ENCODE measurements around the gene MGAT5B.

Gene MGAT5B

DNA sequence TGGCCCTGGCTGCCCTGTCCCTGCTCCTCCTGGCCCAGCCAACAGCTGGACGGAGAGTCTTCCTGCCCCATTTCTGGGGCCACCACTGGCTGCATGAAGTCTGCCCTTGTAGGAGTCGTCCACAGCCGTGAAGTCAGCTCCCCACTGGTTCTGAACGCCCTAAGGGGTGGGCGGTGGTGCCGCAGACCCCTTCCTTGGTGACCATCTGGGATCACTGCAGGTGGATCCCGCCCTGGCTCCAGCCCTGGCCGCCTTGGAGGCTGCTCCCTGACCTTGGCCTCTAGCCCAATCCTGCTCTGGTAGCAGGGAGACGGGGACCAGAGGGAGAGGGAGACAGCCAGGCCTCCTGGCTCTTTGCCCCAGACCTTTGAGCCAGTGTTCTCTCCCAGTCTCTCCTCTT lies 35.4 kb downstream of the MGAT5B start:
- H3K9ac ChIP-seq (ENCODE audit: low read length in 2 of 2), result no peak overlapping the region
- H3K9me3 ChIP-seq (ENCODE audit: control insufficient read depth in 2 of 2, low read length in 2 of 2), result peaks cover 0 to 4% of the 10 kb centered on the region in 2 donors
- no peaks in the 10 kb centered on the region for H3K36me3 ChIP-seq (ENCODE audit: control insufficient read depth in 2 of 2, insufficient read depth in 2 of 2, low read length in 2 of 2)
- no peaks in the 10 kb centered on the region for H3K4me1 ChIP-seq (ENCODE audit: control insufficient read depth, insufficient read depth, low read length)
- H3K27me3 ChIP-seq (ENCODE audit: control insufficient read depth in 1 of 2, insufficient read depth in 2 of 2, low read length in 2 of 2), result peaks cover 3 to 4% of the 10 kb centered on the region in 2 donors
- no peak overlapping the region for H3K27ac ChIP-seq (ENCODE audit: low read length)
- H3K4me3 ChIP-seq (ENCODE audit: low read length in 2 of 2), result no peak overlapping the region

DNA sequence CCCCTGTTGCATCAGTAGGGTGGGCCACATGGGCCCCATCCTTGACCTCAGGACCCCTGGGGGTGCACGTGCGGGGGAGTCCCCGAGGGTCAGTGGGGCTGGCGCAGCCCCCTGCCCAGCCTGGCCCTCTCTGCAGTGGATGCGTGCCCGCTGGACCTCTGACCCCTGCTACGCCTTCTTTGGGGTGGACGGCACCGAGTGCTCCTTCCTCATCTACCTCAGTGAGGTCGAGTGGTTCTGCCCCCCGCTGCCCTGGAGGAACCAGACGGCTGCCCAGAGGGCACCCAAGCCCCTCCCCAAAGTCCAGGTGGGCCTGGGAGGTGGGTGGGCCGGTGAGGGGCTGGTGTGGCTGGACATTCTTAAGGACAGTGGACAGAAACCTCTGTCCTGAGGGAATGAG lies 35.9 kb downstream of the MGAT5B start:
- no peak overlapping the region for H3K9ac ChIP-seq (ENCODE audit: low read length in 2 of 2)
- H3K4me1 ChIP-seq (ENCODE audit: control insufficient read depth, insufficient read depth, low read length), result no peaks in the 10 kb centered on the region
- no peak overlapping the region for H3K4me3 ChIP-seq (ENCODE audit: low read length in 2 of 2)
- no peaks in the 10 kb centered on the region for H3K36me3 ChIP-seq (ENCODE audit: control insufficient read depth in 2 of 2, insufficient read depth in 2 of 2, low read length in 2 of 2)
- H3K27me3 ChIP-seq (ENCODE audit: control insufficient read depth in 1 of 2, insufficient read depth in 2 of 2, low read length in 2 of 2), result peaks cover 3 to 4% of the 10 kb centered on the region in 2 donors
- H3K9me3 ChIP-seq (ENCODE audit: control insufficient read depth in 2 of 2, low read length in 2 of 2), result peaks cover 0 to 4% of the 10 kb centered on the region in 2 donors
- no peak overlapping the region for H3K27ac ChIP-seq (ENCODE audit: low read length)

DNA sequence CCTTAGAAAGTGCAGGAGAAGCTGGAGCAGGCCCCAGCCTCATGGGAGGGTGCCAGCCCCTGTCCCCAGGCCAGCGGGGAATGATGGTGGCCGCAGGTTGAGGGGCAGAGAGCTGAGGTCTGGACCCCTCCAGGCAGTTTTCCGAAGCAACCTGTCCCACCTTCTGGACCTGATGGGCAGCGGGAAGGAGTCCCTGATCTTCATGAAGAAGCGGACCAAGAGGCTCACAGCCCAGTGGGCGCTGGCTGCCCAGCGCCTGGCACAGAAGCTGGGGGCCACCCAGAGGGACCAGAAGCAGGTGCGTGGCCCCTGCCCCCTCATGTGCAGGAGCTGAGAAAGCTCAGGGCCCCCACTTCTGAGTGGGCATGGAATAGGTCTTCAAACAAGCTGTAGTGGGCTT lies 36.8 kb downstream of the MGAT5B start:
- H3K9me3 ChIP-seq (ENCODE audit: control insufficient read depth in 2 of 2, low read length in 2 of 2), result peaks cover 0 to 4% of the 10 kb centered on the region in 2 donors
- H3K9ac ChIP-seq (ENCODE audit: low read length in 2 of 2), result no peak overlapping the region
- H3K27me3 ChIP-seq (ENCODE audit: control insufficient read depth in 1 of 2, insufficient read depth in 2 of 2, low read length in 2 of 2), result peaks cover 4 to 8% of the 10 kb centered on the region in 2 donors
- H3K4me1 ChIP-seq (ENCODE audit: control insufficient read depth, insufficient read depth, low read length), result no peaks in the 10 kb centered on the region
- no peak overlapping the region for H3K4me3 ChIP-seq (ENCODE audit: low read length in 2 of 2)
- H3K27ac ChIP-seq (ENCODE audit: low read length), result no peak overlapping the region
- no peaks in the 10 kb centered on the region for H3K36me3 ChIP-seq (ENCODE audit: control insufficient read depth in 2 of 2, insufficient read depth in 2 of 2, low read length in 2 of 2)

DNA sequence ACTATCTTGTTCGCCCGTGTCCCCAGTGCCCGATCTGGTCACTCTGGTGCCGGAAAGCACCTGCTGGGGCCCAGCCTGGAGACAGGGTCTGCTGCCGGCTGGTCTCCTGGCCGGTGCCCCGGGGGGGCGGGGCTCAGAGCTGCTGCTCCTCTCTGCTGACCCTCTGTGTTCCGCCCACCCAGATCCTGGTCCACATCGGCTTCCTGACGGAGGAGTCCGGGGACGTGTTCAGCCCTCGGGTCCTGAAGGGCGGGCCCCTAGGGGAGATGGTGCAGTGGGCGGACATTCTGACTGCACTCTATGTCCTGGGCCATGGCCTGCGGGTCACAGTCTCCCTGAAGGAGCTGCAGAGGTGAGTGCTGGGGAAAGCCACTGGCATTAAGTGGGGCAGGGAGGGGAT lies 37.6 kb downstream of the MGAT5B start:
- H3K4me1 ChIP-seq (ENCODE audit: control insufficient read depth, insufficient read depth, low read length), result no peaks in the 10 kb centered on the region
- peaks cover 0 to 4% of the 10 kb centered on the region in 2 donors for H3K9me3 ChIP-seq (ENCODE audit: control insufficient read depth in 2 of 2, low read length in 2 of 2)
- no peak overlapping the region for H3K4me3 ChIP-seq (ENCODE audit: low read length in 2 of 2)
- H3K27ac ChIP-seq (ENCODE audit: low read length), result no peak overlapping the region
- no peak overlapping the region for H3K9ac ChIP-seq (ENCODE audit: low read length in 2 of 2)
- H3K27me3 ChIP-seq (ENCODE audit: control insufficient read depth in 1 of 2, insufficient read depth in 2 of 2, low read length in 2 of 2), result peaks cover 4 to 13% of the 10 kb centered on the region in 2 donors
- no peaks in the 10 kb centered on the region for H3K36me3 ChIP-seq (ENCODE audit: control insufficient read depth in 2 of 2, insufficient read depth in 2 of 2, low read length in 2 of 2)

DNA sequence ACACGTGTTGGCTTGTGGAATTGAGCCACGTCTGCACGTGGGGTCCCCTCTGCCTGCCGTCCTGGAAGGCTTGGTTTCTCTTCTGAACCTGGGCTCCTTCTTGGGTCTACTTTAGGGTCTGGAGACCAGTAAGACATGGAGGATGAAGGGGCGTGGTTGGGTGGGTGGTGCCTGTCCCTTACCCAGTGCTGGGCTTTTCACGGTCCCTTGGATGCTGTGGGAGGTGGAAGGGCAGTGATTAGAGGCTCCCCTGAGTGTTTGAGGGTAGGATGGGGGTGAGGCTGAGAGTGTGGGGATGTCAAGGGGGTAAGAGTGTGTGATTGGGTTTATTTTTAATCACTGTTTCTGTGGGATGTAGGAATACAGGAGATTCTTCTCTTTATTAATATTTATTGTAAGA lies 38.3 kb downstream of the MGAT5B start:
- H3K36me3 ChIP-seq (ENCODE audit: control insufficient read depth in 2 of 2, insufficient read depth in 2 of 2, low read length in 2 of 2), result no peaks in the 10 kb centered on the region
- H3K9me3 ChIP-seq (ENCODE audit: control insufficient read depth in 2 of 2, low read length in 2 of 2), result peaks cover 0 to 4% of the 10 kb centered on the region in 2 donors
- H3K4me3 ChIP-seq (ENCODE audit: low read length in 2 of 2), result no peak overlapping the region
- H3K9ac ChIP-seq (ENCODE audit: low read length in 2 of 2), result no peak overlapping the region
- no peak overlapping the region for H3K27ac ChIP-seq (ENCODE audit: low read length)
- no peaks in the 10 kb centered on the region for H3K4me1 ChIP-seq (ENCODE audit: control insufficient read depth, insufficient read depth, low read length)
- peaks cover 4 to 13% of the 10 kb centered on the region in 2 donors for H3K27me3 ChIP-seq (ENCODE audit: control insufficient read depth in 1 of 2, insufficient read depth in 2 of 2, low read length in 2 of 2)

DNA sequence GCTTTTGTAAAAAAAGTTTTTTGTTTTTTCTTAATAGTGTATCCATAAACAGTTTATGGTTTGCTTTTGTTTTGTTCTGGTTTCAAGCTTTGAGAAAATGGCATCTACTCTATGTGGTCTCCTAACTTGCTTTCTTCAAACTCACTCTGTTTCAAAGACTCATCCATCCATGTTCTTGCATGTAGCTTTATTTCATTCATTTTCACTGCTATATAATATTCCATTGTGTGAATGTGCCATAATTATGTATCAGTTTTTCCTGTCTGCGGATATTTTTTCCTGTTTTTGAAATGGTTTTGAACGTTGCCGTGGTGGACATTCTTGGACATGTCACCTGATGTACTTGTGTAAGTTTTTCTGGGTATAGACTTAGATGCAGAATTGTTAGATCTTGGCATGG lies 39.1 kb downstream of the MGAT5B start:
- no peak overlapping the region for H3K9ac ChIP-seq (ENCODE audit: low read length in 2 of 2)
- H3K4me1 ChIP-seq (ENCODE audit: control insufficient read depth, insufficient read depth, low read length), result no peaks in the 10 kb centered on the region
- no peak overlapping the region for H3K4me3 ChIP-seq (ENCODE audit: low read length in 2 of 2)
- H3K36me3 ChIP-seq (ENCODE audit: control insufficient read depth in 2 of 2, insufficient read depth in 2 of 2, low read length in 2 of 2), result no peaks in the 10 kb centered on the region
- no peak overlapping the region for H3K27ac ChIP-seq (ENCODE audit: low read length)
- H3K9me3 ChIP-seq (ENCODE audit: control insufficient read depth in 2 of 2, low read length in 2 of 2), result peaks cover 0 to 4% of the 10 kb centered on the region in 2 donors
- H3K27me3 ChIP-seq (ENCODE audit: control insufficient read depth in 1 of 2, insufficient read depth in 2 of 2, low read length in 2 of 2), result peaks cover 4 to 17% of the 10 kb centered on the region in 2 donors

DNA sequence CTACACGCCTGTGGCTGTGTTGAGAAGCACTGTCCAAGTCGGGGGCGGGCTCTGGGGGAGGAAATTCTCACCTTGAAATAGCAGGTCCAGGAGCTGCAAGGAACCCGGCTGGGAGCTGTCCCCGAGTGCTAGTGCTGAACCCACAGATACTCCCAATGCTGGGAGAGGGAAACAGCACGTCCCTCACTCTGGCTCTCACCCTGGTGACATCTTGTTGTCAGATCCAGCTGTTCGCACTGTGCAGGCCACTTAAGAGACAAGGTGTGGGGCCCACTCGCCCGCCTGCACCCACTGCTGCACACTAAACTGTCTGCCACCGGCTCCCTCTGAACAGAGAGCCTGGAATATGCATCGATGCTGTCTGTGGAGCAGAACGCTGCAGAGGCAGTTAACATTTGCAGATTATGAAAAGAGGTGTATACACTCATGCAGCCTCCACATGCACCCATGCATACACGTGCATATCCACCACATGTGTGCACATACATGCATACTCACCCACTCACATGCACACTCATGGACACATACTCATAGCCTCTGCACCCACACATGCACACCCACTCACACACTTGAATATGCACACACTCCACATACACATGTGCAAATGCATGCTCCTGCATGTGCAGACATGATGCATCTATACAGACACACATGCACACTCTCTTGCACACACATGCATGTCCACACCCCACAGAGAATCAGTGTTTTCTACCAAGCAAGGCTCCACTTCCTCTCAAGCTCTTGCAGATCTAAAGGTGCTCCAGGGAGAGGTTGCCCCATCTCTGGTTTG lies 42.0 kb downstream of the MGAT5B start:
- Histone ChIP-seq H3K4me1 (ENCODE audit: control insufficient read depth, insufficient read depth, low read length) (no peaks in the 10 kb centered on the region), H3K27ac (ENCODE audit: low read length) (no peak overlapping the region), H3K9me3 (ENCODE audit: control insufficient read depth in 2 of 2, low read length in 2 of 2) (peaks cover 0 to 4% of the 10 kb centered on the region in 2 donors), H3K9ac (ENCODE audit: low read length in 2 of 2) (no peak overlapping the region), H3K36me3 (ENCODE audit: control insufficient read depth in 2 of 2, insufficient read depth in 2 of 2, low read length in 2 of 2) (no peaks in the 10 kb centered on the region), H3K4me3 (ENCODE audit: low read length in 2 of 2) (no peak overlapping the region), H3K27me3 (ENCODE audit: control insufficient read depth in 1 of 2, insufficient read depth in 2 of 2, low read length in 2 of 2) (peaks cover 4 to 25% of the 10 kb centered on the region in 2 donors)

DNA sequence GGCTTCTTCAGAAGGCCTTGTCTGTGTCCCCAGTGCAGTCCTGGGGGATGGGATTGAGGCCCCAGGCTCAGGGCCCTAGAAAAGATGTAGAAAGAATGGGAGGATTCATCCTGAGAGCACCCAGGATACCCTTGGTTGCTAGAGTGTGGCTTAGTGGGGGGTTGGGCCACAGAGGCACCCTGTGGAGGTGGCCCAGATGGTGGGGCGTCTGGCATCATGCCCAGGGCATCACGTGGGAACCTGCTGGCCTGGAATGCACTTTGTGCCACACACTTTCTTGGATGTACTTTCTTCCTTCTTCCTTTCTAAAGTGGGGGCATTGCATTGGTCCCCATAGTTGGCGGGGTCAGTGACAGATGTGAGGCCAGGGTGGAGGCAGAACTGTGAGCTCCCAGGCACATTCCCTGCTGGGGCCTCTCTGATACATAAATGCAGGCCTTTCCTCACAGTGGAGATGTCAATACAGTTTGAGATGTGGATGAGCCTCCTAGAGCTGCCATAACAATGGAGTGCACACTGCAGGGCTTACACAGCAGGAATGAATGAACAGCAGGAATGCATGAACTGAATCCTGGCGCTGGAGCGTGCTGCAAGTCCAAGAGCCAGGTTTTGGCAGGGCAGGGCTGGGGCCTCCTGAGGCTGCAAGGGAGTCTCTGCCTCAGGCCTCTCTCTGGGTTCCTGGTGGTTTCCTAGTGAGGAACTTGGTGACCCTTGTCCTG lies 43.3 kb downstream of the MGAT5B start:
- Histone ChIP-seq H3K9me3 (ENCODE audit: control insufficient read depth in 2 of 2, low read length in 2 of 2) (peaks cover 0 to 4% of the 10 kb centered on the region in 2 donors), H3K9ac (ENCODE audit: low read length in 2 of 2) (no peak overlapping the region), H3K27ac (ENCODE audit: low read length) (no peak overlapping the region), H3K36me3 (ENCODE audit: control insufficient read depth in 2 of 2, insufficient read depth in 2 of 2, low read length in 2 of 2) (no peaks in the 10 kb centered on the region), H3K4me3 (ENCODE audit: low read length in 2 of 2) (no peak overlapping the region), H3K27me3 (ENCODE audit: control insufficient read depth in 1 of 2, insufficient read depth in 2 of 2, low read length in 2 of 2) (peaks cover 0 to 22% of the 10 kb centered on the region in 2 donors), H3K4me1 (ENCODE audit: control insufficient read depth, insufficient read depth, low read length) (no peaks in the 10 kb centered on the region)

DNA sequence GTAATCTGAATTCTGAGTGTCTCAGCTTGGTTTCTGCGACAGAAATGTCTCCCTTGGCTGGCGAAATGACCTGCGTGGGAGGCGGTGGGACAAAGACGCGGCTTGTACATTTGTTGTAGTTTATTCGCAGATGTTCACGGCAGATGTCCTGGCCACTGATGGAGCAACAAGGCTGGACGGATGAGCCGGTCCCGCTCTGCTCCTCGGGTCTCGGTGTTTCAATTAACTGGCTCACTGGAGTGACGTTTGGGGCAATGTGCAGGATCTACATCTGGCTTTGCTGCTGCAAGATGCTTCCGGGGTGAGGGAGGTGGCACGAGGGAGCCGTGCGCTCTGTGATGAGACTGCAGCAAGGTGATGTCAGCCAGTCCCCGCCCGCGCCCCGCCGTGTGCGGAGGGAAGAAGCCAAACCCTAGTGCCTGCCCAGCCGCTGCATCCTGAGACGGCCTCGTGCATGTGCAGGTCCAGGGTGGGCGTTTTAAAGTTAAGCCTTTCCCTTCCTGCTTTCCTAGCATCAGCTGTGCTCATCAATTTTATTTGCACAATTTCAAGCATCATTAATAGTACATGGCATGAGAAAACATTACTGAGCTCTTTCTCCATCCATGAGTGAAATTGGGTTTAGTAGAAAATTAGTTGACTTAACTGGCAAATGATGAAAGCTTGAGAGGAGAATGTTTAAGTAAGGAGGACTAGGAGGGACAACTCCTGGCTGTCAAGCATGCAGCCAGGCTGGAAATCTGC lies 44.4 kb downstream of the MGAT5B start:
- Histone ChIP-seq H3K4me1 (ENCODE audit: control insufficient read depth, insufficient read depth, low read length) (no peaks in the 10 kb centered on the region), H3K27me3 (ENCODE audit: control insufficient read depth in 1 of 2, insufficient read depth in 2 of 2, low read length in 2 of 2) (peaks cover 0 to 22% of the 10 kb centered on the region in 2 donors), H3K27ac (ENCODE audit: low read length) (no peak overlapping the region), H3K9me3 (ENCODE audit: control insufficient read depth in 2 of 2, low read length in 2 of 2) (peaks cover 0 to 3% of the 10 kb centered on the region in 2 donors), H3K9ac (ENCODE audit: low read length in 2 of 2) (no peak overlapping the region), H3K4me3 (ENCODE audit: low read length in 2 of 2) (no peak overlapping the region), H3K36me3 (ENCODE audit: control insufficient read depth in 2 of 2, insufficient read depth in 2 of 2, low read length in 2 of 2) (no peaks in the 10 kb centered on the region)

DNA sequence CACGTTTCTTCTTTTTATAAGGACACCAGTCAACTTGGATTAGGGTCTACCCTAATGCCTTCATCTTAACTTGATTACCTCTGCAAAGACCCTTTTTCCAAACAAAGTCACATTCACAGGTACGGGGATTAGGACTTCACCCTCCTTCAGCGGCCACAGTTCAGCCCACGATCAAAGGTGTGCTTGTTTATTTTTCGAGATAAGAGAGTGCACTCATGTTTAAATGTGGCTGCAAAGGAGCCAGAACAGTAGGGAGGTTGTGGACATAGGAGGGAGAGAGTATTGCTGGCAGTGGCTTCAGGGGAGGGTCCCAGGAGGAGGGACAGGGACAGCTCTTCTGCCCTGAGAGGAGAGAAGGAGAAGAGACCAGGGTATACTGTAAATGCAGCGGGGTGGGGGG lies 46.7 kb downstream of the MGAT5B start:
- H3K36me3 ChIP-seq (ENCODE audit: control insufficient read depth in 2 of 2, insufficient read depth in 2 of 2, low read length in 2 of 2), result no peaks in the 10 kb centered on the region
- no peak overlapping the region for H3K4me3 ChIP-seq (ENCODE audit: low read length in 2 of 2)
- no peak overlapping the region for H3K9ac ChIP-seq (ENCODE audit: low read length in 2 of 2)
- peaks cover 2 to 18% of the 10 kb centered on the region in 2 donors for H3K27me3 ChIP-seq (ENCODE audit: control insufficient read depth in 1 of 2, insufficient read depth in 2 of 2, low read length in 2 of 2)
- H3K27ac ChIP-seq (ENCODE audit: low read length), result no peak overlapping the region
- H3K9me3 ChIP-seq (ENCODE audit: control insufficient read depth in 2 of 2, low read length in 2 of 2), result no peaks in the 10 kb centered on the region
- H3K4me1 ChIP-seq (ENCODE audit: control insufficient read depth, insufficient read depth, low read length), result no peaks in the 10 kb centered on the region
